Smooth muscle cell (in vitro differentiated cells): Measurements from ENCODE around the gene CLEC19A. TPM values are rescaled to one million over a fixed set of nuclear protein-coding genes. Genes with fewer than 3 reads are reported as not detected.

Experiments used
- DNase-seq: peaks from one replicate; lab custom pipeline; 2025; ENCODE audit not compliant: unreplicated experiment; lab: John Stamatoyannopoulos, UW
- H2AFZ ChIP-seq: fragments of 200-600 bp; sonication (generic); 2 replicates; pipeline ENCODE4 v1.6.0; 2016; ENCODE audit warnings: antibody characterized with exemption, low read depth, mild to moderate bottlenecking
- H3F3A ChIP-seq: fragments of 200-600 bp; sonication (generic); 2 replicates; pipeline ENCODE4 v1.6.0; 2017; ENCODE audit warnings: antibody characterized with exemption, low read depth
- H3K27ac ChIP-seq: fragments of 200-600 bp; sonication (generic); 2 replicates; pipeline ENCODE4 v1.5.1; 2016; ENCODE audit warnings: low read depth, mild to moderate bottlenecking
- H3K27me3 ChIP-seq: fragments of 200-600 bp; sonication (generic); 2 replicates; pipeline ENCODE4 v1.6.1; 2016; ENCODE audit warnings: low read depth, mild to moderate bottlenecking
- H3K36me3 ChIP-seq: fragments of 200-600 bp; sonication (generic); 2 replicates; pipeline ENCODE4 v1.5.1; 2016; ENCODE audit warnings: low read depth
- H3K4me1 ChIP-seq: fragments of 200-600 bp; sonication (generic); 2 replicates; pipeline ENCODE4 v1.5.1; 2016; ENCODE audit warnings: low read depth
- H3K4me2 ChIP-seq: fragments of 200-600 bp; sonication (generic); 2 replicates; pipeline ENCODE4 v1.6.0; 2016; ENCODE audit warnings: mild to moderate bottlenecking
- H3K4me3 ChIP-seq: fragments of 200-600 bp; sonication (generic); 2 replicates; pipeline ENCODE4 v1.5.1; 2016; ENCODE audit warnings: mild to moderate bottlenecking
- H3K79me2 ChIP-seq: fragments of 200-600 bp; sonication (generic); 2 replicates; pipeline ENCODE4 v1.6.0; 2016; ENCODE audit warnings: low read depth, mild to moderate bottlenecking
- H3K9ac ChIP-seq: fragments of 200-600 bp; sonication (generic); 2 replicates; pipeline ENCODE4 v1.6.0; 2016; ENCODE audit warnings: low read depth
- H3K9me3 ChIP-seq: fragments of 200-600 bp; sonication (generic); replicated peaks from 2 replicates; pipeline ENCODE4 v1.5.1; 2016; ENCODE audit warnings: low read depth
- H4K20me1 ChIP-seq: fragments of 200-600 bp; sonication (generic); 2 replicates; pipeline ENCODE4 v1.6.0; 2016; ENCODE audit warnings: low read depth
- WGBS: methylation state at CpG from one replicate; pipeline ENCODE4 v1.1.7; 2016; ENCODE audit warnings: low lambda C conversion rate; 5-methylcytosine and 5-hydroxymethylcytosine counted together
- polyA plus RNA-seq: library from polyadenylated mRNA; unstranded; fragments of >200 nt; fragmentation: Nextera tagmentation; extraction: Ambion mirVana; gene quantifications from 2 replicates; pipeline ENCODE4 v1.2.1, GENCODE V29; 2016
- total RNA-seq: library from RNA; depleted of rRNA; stranded (reverse); fragments of >200 nt; gene quantifications from 2 replicates; pipeline ENCODE4 v1.2.3, GENCODE V29; 2014
- TF ChIP-seq, protein P1 (sequence below): fragments of 200-600 bp; sonication (generic); IDR thresholded peaks from 2 replicates; pipeline ENCODE4 v1.5.1; 2017; ENCODE audit warnings: borderline replicate concordance, mild to moderate bottlenecking, antibody characterized with exemption; ENCODE audit not compliant: insufficient read depth, poor library complexity, severe bottlenecking

Gene CLEC19A
- total and polyA plus RNA-seq, 2 experiments from 2014 or later, result not detected

DNA sequence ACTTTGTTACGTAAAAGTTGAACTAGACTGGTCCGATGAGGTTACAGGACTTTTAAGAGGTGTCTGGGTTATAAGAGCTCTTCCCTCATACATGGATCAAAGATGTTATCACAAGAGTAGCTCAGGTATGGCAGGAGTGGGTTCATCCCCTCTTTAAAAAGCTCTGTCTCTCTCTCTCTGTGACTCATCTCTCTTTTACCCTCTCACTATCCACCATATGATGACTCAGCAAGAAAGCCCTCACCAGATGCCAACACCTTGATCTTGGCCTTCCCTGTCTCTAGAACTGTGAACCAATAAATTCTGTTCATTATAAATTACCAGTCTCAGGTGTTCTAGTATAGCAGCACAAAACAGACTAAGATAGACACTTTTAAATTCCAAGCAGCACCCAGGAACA, 1.9 kb upstream of the CLEC19A start:
- no peaks in the 10 kb centered on the region for H3K9me3 ChIP-seq
- no peak overlapping the region for H3K27ac ChIP-seq
- no peak overlapping the region for H2AFZ ChIP-seq
- H3K27me3 ChIP-seq, result no peaks in the 10 kb centered on the region
- no peaks in the 10 kb centered on the region for H3K36me3 ChIP-seq
- 71% methylated on average over 2 of the region's 2 CpGs for WGBS
- H3K79me2 ChIP-seq, result no peaks in the 10 kb centered on the region
- no peaks in the 10 kb centered on the region for H4K20me1 ChIP-seq
- no peaks in the 10 kb centered on the region for H3F3A ChIP-seq
- no peak overlapping the region for H3K4me2 ChIP-seq
- H3K4me3 ChIP-seq, result no peak overlapping the region
- TF ChIP-seq, protein P1, sequence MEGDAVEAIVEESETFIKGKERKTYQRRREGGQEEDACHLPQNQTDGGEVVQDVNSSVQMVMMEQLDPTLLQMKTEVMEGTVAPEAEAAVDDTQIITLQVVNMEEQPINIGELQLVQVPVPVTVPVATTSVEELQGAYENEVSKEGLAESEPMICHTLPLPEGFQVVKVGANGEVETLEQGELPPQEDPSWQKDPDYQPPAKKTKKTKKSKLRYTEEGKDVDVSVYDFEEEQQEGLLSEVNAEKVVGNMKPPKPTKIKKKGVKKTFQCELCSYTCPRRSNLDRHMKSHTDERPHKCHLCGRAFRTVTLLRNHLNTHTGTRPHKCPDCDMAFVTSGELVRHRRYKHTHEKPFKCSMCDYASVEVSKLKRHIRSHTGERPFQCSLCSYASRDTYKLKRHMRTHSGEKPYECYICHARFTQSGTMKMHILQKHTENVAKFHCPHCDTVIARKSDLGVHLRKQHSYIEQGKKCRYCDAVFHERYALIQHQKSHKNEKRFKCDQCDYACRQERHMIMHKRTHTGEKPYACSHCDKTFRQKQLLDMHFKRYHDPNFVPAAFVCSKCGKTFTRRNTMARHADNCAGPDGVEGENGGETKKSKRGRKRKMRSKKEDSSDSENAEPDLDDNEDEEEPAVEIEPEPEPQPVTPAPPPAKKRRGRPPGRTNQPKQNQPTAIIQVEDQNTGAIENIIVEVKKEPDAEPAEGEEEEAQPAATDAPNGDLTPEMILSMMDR, result no peak
- H3K4me1 ChIP-seq, result peaks cover 11% of the 10 kb centered on the region
- H3K9ac ChIP-seq, result no peak overlapping the region
- DNase-seq, result no peak

DNA sequence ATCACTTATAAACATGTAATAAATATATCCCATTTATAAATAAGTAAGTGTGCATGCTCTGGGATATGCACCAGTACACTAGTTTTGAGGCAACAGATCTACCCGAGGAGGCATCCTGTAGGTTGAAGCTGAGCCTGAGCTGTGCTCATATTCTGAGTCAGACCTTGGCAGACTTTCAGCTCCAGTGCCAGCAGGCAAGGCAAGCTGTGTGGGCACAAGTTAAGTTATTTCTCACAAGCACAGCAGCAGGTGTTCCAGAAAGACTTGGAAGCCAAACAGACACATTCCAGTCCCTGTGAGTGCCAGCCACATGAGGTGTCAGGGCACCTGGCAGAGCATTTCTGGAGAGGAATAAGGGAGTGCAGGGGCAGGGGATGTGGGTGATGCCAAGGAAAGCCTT, 1.3 kb upstream of the CLEC19A start:
- Histone ChIP-seq H3K36me3 (no peaks in the 10 kb centered on the region), H3K27ac (no peak overlapping the region), H4K20me1 (no peaks in the 10 kb centered on the region), H3K4me1 (peaks cover 11% of the 10 kb centered on the region), H3K9me3 (no peaks in the 10 kb centered on the region), H3K4me2 (no peak overlapping the region), H3K27me3 (no peaks in the 10 kb centered on the region), H2AFZ (no peak overlapping the region), H3K4me3 (no peak overlapping the region), H3K79me2 (no peaks in the 10 kb centered on the region), H3F3A (no peaks in the 10 kb centered on the region), H3K9ac (no peak overlapping the region)
- TF ChIP-seq, protein P1, result no peak
- no peak for DNase-seq
- 89% methylated on average over 1 of the region's 1 CpG for WGBS

DNA sequence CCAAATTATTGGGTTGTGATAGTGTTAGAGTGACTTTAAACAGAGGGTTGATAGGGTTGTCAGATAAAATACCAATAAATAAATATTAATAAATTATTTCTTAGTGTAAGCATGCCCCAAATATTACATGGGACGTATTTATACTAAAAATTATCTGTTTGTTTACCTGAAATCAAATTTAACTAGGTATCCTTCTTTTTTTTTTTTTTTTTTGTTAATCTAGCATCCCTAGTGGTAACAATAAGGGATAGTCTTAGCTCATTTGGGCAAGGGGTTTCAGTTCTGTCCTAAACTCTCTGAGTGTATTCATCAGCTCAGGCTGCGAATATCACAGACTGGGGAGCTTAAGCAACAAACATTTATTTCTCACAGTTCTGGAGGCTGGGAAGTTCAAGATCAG, 1.3 kb downstream of the CLEC19A start:
- Histone ChIP-seq H3K27ac (no peak overlapping the region), H2AFZ (no peak overlapping the region), H3K4me2 (no peak overlapping the region), H3K79me2 (no peaks in the 10 kb centered on the region), H3F3A (no peaks in the 10 kb centered on the region), H3K9ac (no peak overlapping the region), H3K4me3 (no peak overlapping the region), H3K4me1 (peaks cover 33% of the 10 kb centered on the region), H3K36me3 (no peaks in the 10 kb centered on the region), H3K27me3 (no peaks in the 10 kb centered on the region), H4K20me1 (no peaks in the 10 kb centered on the region), H3K9me3 (no peaks in the 10 kb centered on the region)
- no peak for DNase-seq
- TF ChIP-seq, protein P1, result no peak
- WGBS, result 91% methylated on average over 2 of the region's 2 CpGs

DNA sequence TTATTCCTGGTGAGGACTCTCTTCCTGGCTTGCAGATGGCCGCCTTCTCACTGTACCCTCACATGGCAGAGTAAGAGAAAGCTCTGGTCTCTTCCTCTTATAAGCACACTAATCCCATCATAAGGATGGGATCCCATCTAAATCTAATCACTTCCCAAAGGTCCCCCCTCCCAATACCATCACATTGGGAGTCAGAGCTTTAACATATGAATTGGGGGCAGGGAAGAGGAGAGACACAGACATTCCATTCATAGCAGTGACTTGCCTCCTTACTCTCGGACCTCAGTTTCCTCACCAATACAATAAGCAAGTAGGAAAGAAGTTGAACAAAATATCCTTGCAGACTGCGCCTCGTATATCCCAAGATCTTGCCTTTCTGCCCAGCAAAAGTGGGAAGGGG, 1.7 kb downstream of the CLEC19A start:
- H2AFZ ChIP-seq, result no peak overlapping the region
- no peaks in the 10 kb centered on the region for H3K9me3 ChIP-seq
- H3K4me3 ChIP-seq, result no peak overlapping the region
- no peaks in the 10 kb centered on the region for H3K27me3 ChIP-seq
- H4K20me1 ChIP-seq, result no peaks in the 10 kb centered on the region
- H3K79me2 ChIP-seq, result no peaks in the 10 kb centered on the region
- DNase-seq, result no peak
- H3F3A ChIP-seq, result no peaks in the 10 kb centered on the region
- WGBS, result 86% methylated on average over 4 of the region's 4 CpGs
- TF ChIP-seq, protein P1, result no peak
- H3K4me1 ChIP-seq, result peaks cover 38% of the 10 kb centered on the region
- H3K4me2 ChIP-seq, result no peak overlapping the region
- no peak overlapping the region for H3K27ac ChIP-seq
- H3K9ac ChIP-seq, result no peak overlapping the region
- no peaks in the 10 kb centered on the region for H3K36me3 ChIP-seq
